Activated naive CD4-positive, alpha-beta T cell treated with anti-CD3 and anti-CD28 coated beads for 36 hours (primary cell): ENCODE results near the gene CKAP2L. TPM values are rescaled to one million over a fixed set of nuclear protein-coding genes. Genes with fewer than 3 reads are reported as not detected.

Source experiments
- CTCF ChIA-PET: fragments of 350-600 bp; sonication (Branson Sonifier 250); formaldehyde crosslinking; loops from one replicate; lab custom pipeline; 2021; ENCODE audit warnings: antibody characterized with exemption; lab: Charles Lee
- DNase-seq: peaks from one replicate; pipeline ENCODE4 v3.0.0-alpha.2; 2020
- H3K27ac Mint-ChIP-seq: one replicate; pipeline ENCODE4 v1.8.0; 2021; ENCODE audit warnings: mild to moderate bottlenecking, mixed read lengths
- H3K27me3 Mint-ChIP-seq: one replicate; pipeline ENCODE4 v1.8.0; 2021; ENCODE audit warnings: low read depth, mixed read lengths
- H3K36me3 Mint-ChIP-seq: one replicate; pipeline ENCODE4 v1.8.0; 2021; ENCODE audit warnings: low read depth, mixed read lengths
- H3K4me1 Mint-ChIP-seq: one replicate; pipeline ENCODE4 v1.8.0; 2021; ENCODE audit warnings: low read depth, mixed read lengths
- H3K4me3 Mint-ChIP-seq: one replicate; pipeline ENCODE4 v1.8.0; 2021; ENCODE audit warnings: mild to moderate bottlenecking, moderate library complexity, mixed read lengths
- H3K9me3 Mint-ChIP-seq: one replicate; pipeline ENCODE4 v1.8.0; 2021; ENCODE audit warnings: mixed read lengths
- intact Hi-C: fragments of 100-400 bp; cut with micrococcal nuclease; formaldehyde crosslinking; loops from one replicate; pipeline ENCODE4 v1.15.1; 2023
- total RNA-seq, 2 experiments: library from RNA; stranded (reverse); gene quantifications; one replicate each; pipeline ENCODE4 v1.2.3, GENCODE V29; 2021

The CKAP2L gene
- total RNA-seq, 2 experiments from 2014 or later = 49.2 to 50.8 TPM

- no peaks in the 10 kb centered on the region for H3K9me3 Mint-ChIP-seq
- no peak overlapping the region for H3K27ac Mint-ChIP-seq
- no peaks in the 10 kb centered on the region for H3K36me3 Mint-ChIP-seq
- no peak for DNase-seq
- CTCF ChIA-PET = interaction anchor here (0.6 kb wide), 1 partner anchor 54 kb away, joined by 3 read pairs; no protein-coding TSS in a partner anchor
- H3K4me3 Mint-ChIP-seq = no peak overlapping the region
- H3K27me3 Mint-ChIP-seq = no peaks in the 10 kb centered on the region
- H3K4me1 Mint-ChIP-seq = peaks cover 12% of the 10 kb centered on the region
- intact Hi-C loops = no loop called here
Measured at GRCh38 chr2:112773556-112773955, 9.1 kb upstream of the CKAP2L start.

DNA sequence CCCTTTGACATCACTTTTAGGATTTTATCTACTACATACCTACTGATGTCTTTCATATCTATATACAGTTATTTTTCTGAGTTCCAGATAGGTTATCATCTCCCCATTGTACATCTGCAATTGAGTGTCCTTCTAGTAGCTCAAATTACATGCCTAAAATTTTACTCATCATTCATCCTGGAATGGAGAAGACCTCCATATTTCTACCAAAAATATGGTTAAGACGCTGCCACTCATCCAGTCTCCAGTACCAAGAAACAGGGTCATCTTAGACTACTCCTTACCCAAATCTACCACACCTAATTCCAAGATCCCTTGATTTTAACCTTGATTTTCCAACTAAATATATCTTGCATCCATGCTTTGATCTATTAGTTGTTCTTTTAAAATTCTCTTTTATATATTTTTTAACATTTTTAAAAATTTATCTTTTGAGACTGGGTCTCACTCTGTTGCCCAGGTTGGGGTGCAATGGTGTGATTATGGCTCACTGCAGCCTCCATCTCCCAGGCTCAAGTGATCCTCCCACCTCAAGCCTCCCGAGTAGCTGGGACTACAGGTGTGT is 8.6 kb upstream of the CKAP2L start:
- Mint-ChIP-seq H3K27ac (no peak overlapping the region), H3K36me3 (no peaks in the 10 kb centered on the region)
- CTCF ChIA-PET = interaction anchor here (0.6 kb wide), 1 partner anchor 53 kb away, joined by 3 read pairs; no protein-coding TSS in a partner anchor

DNA sequence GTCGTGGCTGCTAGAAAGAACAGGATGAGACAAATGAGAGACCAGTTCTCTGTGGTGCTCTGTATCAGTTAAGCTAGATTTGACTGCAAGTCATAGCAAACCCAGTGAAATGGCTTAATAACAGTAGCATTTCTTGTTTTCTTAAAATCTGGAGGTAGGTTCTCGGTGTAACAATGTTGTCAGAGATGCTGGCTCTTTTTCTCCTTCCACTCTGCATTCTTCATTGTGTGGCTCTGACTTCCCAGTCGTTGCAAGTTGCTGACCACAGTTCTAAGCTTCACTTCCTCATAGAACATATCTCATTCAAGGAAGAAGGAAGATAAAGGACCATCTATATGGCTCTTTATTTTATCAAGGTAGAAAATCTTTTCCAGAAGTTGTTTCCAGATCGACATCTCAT is 7.9 kb upstream of the CKAP2L start:
- H3K4me3 Mint-ChIP-seq = no peak overlapping the region

More for the DNA sequence above, 8.6 kb upstream of the CKAP2L start:
- no peak overlapping the region for H3K4me3 Mint-ChIP-seq
- peaks cover 16% of the 10 kb centered on the region for H3K4me1 Mint-ChIP-seq
- no peaks in the 10 kb centered on the region for H3K27me3 Mint-ChIP-seq
- H3K9me3 Mint-ChIP-seq = no peaks in the 10 kb centered on the region
- intact Hi-C loops = no loop called here
- DNase-seq = no peak

DNA sequence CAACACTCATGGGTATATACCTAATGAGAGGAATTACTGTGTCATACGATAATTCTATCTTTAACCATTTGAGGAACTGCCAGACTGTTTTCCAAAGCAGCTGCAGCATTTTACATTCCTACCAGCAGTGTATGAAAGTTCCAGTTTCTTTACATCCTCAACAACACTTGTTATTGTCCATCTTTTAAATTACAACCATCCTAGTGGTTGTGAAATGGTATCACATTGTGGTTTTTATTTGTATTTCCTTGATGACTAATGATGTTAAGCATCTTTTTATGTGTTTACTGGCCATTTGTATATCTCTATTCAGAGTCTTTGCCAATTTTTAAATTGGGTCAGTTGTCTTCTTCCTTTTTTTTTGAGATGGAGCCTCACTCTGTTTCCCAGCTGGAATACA is 4.0 kb upstream of the CKAP2L start:
- Mint-ChIP-seq H3K36me3 (peaks cover 10% of the 10 kb centered on the region), H3K27me3 (no peaks in the 10 kb centered on the region), H3K27ac (no peak overlapping the region), H3K9me3 (no peaks in the 10 kb centered on the region), H3K4me3 (no peak overlapping the region), H3K4me1 (peaks cover 14% of the 10 kb centered on the region)
- DNase-seq = no peak
- intact Hi-C loops = no loop called here
- CTCF ChIA-PET = interaction anchor here (0.8 to 1.5 kb wide), 4 partner anchors 17 to 172 kb away, joined by 3 to 6 read pairs (median 3); no protein-coding TSS in a partner anchor

More for the DNA sequence above, 7.9 kb upstream of the CKAP2L start:
- DNase-seq = no peak
- H3K27ac Mint-ChIP-seq = no peak overlapping the region
- intact Hi-C loops = no loop called here
- no peaks in the 10 kb centered on the region for H3K36me3 Mint-ChIP-seq
- H3K4me1 Mint-ChIP-seq = peaks cover 19% of the 10 kb centered on the region
- H3K27me3 Mint-ChIP-seq = no peaks in the 10 kb centered on the region
- CTCF ChIA-PET = no interaction called here
- no peaks in the 10 kb centered on the region for H3K9me3 Mint-ChIP-seq

DNA sequence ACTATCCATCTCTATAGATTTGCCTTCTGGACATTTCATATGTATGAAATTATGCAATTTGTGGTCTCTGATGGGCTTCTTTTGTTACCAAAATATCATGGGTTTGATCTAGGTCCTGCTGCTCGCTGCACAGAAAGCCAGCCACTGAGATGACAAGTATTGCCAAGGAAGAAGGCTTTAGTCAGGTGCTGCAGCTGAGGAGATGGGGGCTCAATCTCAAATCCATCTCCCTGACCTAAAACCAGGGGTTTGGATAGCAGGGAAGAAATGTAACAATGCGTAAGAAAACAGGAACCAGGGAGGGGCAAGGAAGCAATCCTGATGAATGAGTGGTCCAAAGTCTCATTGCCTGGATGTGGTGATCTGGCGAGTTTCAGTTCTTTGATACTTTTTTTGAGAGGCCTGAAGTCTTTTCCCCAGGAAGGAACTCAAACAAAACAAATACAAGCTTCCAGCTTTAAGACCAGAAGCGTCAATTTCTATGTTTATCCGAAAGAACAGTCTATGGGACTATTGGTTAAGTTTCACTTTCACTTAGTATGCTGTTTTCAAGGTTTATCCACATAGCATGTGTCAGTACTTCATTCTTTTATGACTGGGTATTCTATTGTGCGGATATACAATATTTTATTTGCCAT is 3.4 kb upstream of the CKAP2L start:
- DNase-seq = no peak
- peaks cover 13% of the 10 kb centered on the region for H3K36me3 Mint-ChIP-seq
- H3K27ac Mint-ChIP-seq = peak overlapping the region; percentile 15
- CTCF ChIA-PET = interaction anchor here (0.6 to 1.5 kb wide), 2 partner anchors 17 to 113 kb away, joined by 3 to 4 read pairs; no protein-coding TSS in a partner anchor
- H3K4me1 Mint-ChIP-seq = peaks cover 18% of the 10 kb centered on the region
- no peaks in the 10 kb centered on the region for H3K9me3 Mint-ChIP-seq
- H3K27me3 Mint-ChIP-seq = no peaks in the 10 kb centered on the region
- no peak overlapping the region for H3K4me3 Mint-ChIP-seq
- intact Hi-C loops = no loop called here

- Mint-ChIP-seq H3K36me3 (peaks cover 28% of the 10 kb centered on the region), H3K4me3 (peak overlapping the region; percentile 98), H3K9me3 (no peaks in the 10 kb centered on the region), H3K27me3 (no peaks in the 10 kb centered on the region), H3K27ac (peak overlapping the region; percentile 44), H3K4me1 (peaks cover 18% of the 10 kb centered on the region)
- intact Hi-C loops = no loop called here
- DNase-seq = peak; percentile 19
- CTCF ChIA-PET = interaction anchor here (0.8 kb wide), 1 partner anchor 15 kb away, joined by 7 read pairs; no protein-coding TSS in a partner anchor
Measured at GRCh38 chr2:112765251-112765650, 842 bp upstream of the CKAP2L start.

- Mint-ChIP-seq H3K27me3 (no peaks in the 10 kb centered on the region), H3K4me3 (peak overlapping the region; percentile 98), H3K4me1 (peaks cover 9% of the 10 kb centered on the region), H3K27ac (no peak overlapping the region), H3K9me3 (no peaks in the 10 kb centered on the region), H3K36me3 (peaks cover 38% of the 10 kb centered on the region)
- CTCF ChIA-PET = interaction anchor here (0.6 to 2.3 kb wide), 6 partner anchors 28 to 1934 kb away, joined by 3 to 12 read pairs (median 3); no protein-coding TSS in a partner anchor
- intact Hi-C loops = loop anchor here (5.0 kb wide), 2 partner anchors 50 to 410 kb away; partner anchors contain the start of gene PSD4
- no peak for DNase-seq
Measured at GRCh38 chr2:112762276-112762675, 2.1 kb downstream of the CKAP2L start.

DNA sequence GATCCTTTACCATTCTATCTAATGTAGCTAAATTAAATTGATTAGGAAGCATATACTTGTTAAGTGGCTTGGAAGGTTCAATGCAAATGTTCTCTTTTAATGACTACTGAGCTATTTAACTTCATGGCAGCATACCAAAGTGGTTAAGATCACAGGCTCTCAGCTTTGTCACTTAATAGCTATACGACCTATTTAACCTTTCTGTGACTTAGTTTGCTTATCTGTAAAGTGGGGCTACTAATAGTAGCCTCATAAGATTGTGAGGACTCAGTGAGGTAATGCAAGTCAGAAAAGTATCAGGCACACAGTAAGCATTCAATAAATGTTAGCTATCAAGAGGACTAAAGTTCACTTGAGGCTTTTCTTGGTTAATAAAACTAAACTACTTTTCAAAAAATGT is 4.3 kb downstream of the CKAP2L start:
- Mint-ChIP-seq H3K4me1 (peaks cover 6% of the 10 kb centered on the region), H3K27me3 (no peaks in the 10 kb centered on the region), H3K36me3 (peaks cover 52% of the 10 kb centered on the region), H3K4me3 (no peak overlapping the region), H3K27ac (no peak overlapping the region), H3K9me3 (no peaks in the 10 kb centered on the region)
- intact Hi-C loops = loop anchor here (5.0 kb wide), 2 partner anchors 52 to 412 kb away; partner anchors contain the start of gene PSD4
- CTCF ChIA-PET = interaction anchor here (0.7 to 1.4 kb wide), 2 partner anchors 125 to 815 kb away, joined by 4 to 6 read pairs; no protein-coding TSS in a partner anchor
- DNase-seq = no peak

DNA sequence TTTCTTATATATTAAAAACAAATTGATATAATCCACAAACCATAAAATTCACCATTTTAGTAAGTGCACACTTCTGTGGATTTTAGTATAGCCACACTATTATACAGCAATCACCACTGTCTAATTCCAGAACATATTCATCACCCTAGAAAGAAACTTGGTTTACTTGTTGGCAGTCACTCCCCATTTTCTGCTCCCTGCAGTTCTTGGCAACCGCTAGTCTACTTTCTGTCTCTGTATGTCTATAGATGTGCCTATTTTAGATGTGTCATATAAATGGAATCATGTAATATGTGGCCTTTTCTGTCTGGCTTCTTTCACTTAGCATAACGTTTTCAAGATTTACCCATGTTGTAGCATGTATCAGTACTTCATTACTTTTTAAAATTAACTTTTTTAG is 5.7 kb downstream of the CKAP2L start:
- H3K27ac Mint-ChIP-seq = no peak overlapping the region
- peaks cover 5% of the 10 kb centered on the region for H3K4me1 Mint-ChIP-seq
- intact Hi-C loops = no loop called here
- no peak for DNase-seq
- no peaks in the 10 kb centered on the region for H3K9me3 Mint-ChIP-seq
- no peaks in the 10 kb centered on the region for H3K27me3 Mint-ChIP-seq
- peaks cover 57% of the 10 kb centered on the region for H3K36me3 Mint-ChIP-seq
- H3K4me3 Mint-ChIP-seq = no peak overlapping the region
- CTCF ChIA-PET = no interaction called here

DNA sequence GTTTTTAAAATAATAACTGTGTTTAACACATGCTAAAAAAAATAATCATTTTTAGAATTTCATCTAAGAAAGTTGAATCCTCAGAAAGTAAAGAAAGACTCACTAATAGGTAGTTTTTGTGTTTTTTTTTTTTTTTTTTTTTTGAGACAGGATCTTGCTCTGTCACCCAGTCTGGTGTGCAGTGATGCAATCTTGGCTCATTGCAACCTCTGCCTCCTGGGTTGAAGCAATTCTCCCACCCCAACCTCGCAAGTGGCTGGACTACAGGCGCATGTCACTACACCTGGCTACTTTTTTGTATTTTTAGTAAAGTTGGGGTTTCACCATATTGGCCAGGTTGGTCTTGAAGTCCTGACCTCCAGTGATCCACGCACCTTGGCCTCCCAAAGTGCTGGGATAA is 7.1 kb downstream of the CKAP2L start:
- Mint-ChIP-seq H3K36me3 (peaks cover 50% of the 10 kb centered on the region), H3K4me3 (no peak overlapping the region), H3K27ac (no peak overlapping the region), H3K27me3 (no peaks in the 10 kb centered on the region), H3K9me3 (no peaks in the 10 kb centered on the region), H3K4me1 (no peaks in the 10 kb centered on the region)
- peak; percentile 16 for DNase-seq
- CTCF ChIA-PET = interaction anchor here (0.7 kb wide), 1 partner anchor 128 kb away, joined by 3 read pairs; no protein-coding TSS in a partner anchor
- intact Hi-C loops = no loop called here

- Mint-ChIP-seq H3K27me3 (no peaks in the 10 kb centered on the region), H3K4me1 (no peaks in the 10 kb centered on the region), H3K36me3 (peaks cover 46% of the 10 kb centered on the region), H3K27ac (no peak overlapping the region), H3K9me3 (no peaks in the 10 kb centered on the region), H3K4me3 (no peak overlapping the region)
- no peak for DNase-seq
- CTCF ChIA-PET = interaction anchor here (1.1 to 9.7 kb wide), 2 partner anchors 130 to 186 kb away, joined by 6 to 118 read pairs; no protein-coding TSS in a partner anchor
- intact Hi-C loops = no loop called here
Measured at GRCh38 chr2:112756207-112756606, 8.2 kb downstream of the CKAP2L start.

GRCh38 chr2:112755444-112755843 is 9.0 kb downstream of the CKAP2L start:
- intact Hi-C loops = no loop called here
- no peak overlapping the region for H3K27ac Mint-ChIP-seq
- CTCF ChIA-PET = interaction anchor here (0.6 to 9.7 kb wide), 4 partner anchors 47 to 186 kb away, joined by 3 to 118 read pairs (median 5); no protein-coding TSS in a partner anchor
- no peaks in the 10 kb centered on the region for H3K27me3 Mint-ChIP-seq
- DNase-seq = no peak
- H3K4me3 Mint-ChIP-seq = no peak overlapping the region
- H3K9me3 Mint-ChIP-seq = no peaks in the 10 kb centered on the region
- peaks cover under 1% of the 10 kb centered on the region for H3K4me1 Mint-ChIP-seq
- peaks cover 45% of the 10 kb centered on the region for H3K36me3 Mint-ChIP-seq
